Measurements from ENCODE around the gene SCN8A.

The SCN8A gene

DNA sequence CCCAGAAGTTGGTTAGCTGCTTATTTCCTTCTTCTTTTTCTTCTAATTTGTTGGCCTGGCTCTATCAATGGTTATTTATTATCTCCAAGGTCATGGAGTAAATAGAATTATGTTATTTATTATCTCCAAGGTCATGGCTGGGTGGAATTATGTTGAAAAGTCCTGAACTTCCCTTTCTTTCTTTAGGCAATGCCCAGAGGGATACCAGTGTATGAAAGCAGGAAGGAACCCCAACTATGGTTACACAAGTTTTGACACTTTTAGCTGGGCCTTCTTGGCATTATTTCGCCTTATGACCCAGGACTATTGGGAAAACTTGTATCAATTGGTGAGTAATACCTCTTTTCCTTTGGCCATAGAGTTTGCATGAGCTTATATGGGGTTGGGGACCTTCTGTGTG, 111.6 kb downstream of the SCN8A start:
- DNase-seq (ENCODE audit: extremely low read depth in 1 of 2, low read depth in 1 of 2) = no peak

DNA sequence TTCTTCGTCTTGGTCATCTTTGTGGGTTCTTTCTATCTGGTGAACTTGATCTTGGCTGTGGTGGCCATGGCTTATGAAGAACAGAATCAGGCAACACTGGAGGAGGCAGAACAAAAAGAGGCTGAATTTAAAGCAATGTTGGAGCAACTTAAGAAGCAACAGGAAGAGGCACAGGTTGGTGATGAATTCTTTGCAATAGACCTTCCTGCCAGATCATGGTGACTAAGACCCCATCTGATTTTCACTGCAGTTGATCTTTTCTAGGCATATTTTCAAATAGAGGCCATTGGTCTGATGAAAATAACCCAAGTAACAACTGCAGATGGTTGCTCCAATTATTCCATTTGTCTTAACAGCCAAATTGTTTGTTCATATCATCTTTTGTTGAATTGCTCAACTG, 114.4 kb downstream of the SCN8A start:
- no peak for DNase-seq (ENCODE audit: extremely low read depth in 1 of 2, low read depth in 1 of 2)

DNA sequence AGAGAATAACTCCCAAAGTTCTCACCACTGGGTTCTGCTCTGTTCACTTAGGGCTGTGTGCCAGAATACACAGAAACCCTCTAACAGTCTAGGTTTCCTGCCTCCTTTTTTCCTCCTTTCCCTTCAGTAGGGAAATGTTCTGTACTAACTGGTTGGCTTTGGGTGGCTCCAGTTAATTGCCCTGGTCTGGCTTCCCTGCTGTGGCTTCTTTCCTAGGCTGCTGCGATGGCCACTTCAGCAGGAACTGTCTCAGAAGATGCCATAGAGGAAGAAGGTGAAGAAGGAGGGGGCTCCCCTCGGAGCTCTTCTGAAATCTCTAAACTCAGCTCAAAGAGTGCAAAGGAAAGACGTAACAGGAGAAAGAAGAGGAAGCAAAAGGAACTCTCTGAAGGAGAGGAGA, 115.2 kb downstream of the SCN8A start:
- no peak for DNase-seq (ENCODE audit: extremely low read depth in 1 of 2, low read depth in 1 of 2)

DNA sequence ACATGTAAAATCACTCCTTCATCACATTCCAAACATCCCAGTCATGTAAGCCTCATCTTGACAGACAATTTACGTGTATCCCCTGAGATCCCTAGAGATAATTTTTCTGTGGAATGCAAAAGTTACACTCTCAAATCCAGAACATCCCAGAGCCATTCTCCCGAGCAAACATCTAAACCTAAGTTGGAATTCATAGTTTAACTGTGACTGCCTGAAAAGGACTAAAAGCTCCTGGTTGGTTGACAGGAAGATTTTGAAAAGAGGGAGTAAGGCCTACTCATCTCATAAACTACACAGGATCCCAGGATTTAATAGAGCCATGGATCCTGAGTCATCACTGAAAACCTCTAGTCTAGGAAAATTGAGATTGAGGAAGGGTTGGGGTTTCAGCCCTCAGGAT, 123.6 kb downstream of the SCN8A start:
- DNase-seq (ENCODE audit: extremely low read depth in 1 of 2, low read depth in 1 of 2) = no peak

DNA sequence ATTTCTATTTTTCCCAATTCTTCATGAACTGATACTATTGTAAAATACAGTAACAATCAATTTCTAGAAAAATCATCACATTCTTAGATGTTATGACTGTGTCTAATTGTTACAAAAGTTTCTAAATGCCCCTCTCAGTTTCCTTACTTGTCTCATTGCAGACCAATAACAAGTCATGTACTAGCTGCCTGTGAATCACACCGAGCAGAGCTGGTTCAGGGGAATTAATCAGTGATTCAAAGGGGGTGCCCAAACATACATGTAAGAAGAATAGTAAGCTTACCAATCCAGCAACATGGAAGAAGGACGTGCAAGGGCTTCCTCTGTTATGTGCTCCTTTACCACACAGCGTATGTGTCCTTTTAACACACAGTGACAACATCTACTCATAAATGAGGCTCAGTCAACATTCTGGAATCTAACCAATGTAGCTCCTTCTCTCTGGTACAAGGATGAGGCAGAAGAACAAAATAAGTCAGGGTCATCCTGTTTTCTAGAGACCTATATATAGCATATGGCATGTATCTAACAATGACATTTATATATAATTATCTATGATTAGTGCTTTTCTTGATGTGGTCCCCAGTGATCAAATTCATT, 126.4 kb downstream of the SCN8A start:
- no peak for DNase-seq (ENCODE audit: extremely low read depth in 1 of 2, low read depth in 1 of 2)

DNA sequence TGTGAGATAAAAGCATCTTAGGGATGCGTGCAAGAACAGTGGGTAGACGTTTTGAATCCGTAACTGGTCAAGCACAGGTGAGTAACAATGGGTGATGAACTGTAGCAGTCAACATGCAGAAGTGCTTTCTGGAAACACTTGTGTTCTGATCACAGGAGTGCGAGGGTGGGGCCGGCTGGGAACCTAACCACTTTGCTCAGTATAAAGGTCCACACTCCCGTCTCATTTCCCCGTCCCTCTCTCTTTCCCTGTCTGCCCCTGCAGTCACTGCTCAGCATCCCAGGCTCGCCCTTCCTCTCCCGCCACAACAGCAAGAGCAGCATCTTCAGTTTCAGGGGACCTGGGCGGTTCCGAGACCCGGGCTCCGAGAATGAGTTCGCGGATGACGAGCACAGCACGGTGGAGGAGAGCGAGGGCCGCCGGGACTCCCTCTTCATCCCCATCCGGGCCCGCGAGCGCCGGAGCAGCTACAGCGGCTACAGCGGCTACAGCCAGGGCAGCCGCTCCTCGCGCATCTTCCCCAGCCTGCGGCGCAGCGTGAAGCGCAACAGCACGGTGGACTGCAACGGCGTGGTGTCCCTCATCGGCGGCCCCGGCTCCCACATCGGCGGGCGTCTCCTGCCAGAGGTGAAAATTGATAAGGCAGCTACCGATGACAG, 130.4 kb downstream of the SCN8A start:
- DNase-seq (ENCODE audit: extremely low read depth in 1 of 2, low read depth in 1 of 2) = peak; percentile 14 to 26

DNA sequence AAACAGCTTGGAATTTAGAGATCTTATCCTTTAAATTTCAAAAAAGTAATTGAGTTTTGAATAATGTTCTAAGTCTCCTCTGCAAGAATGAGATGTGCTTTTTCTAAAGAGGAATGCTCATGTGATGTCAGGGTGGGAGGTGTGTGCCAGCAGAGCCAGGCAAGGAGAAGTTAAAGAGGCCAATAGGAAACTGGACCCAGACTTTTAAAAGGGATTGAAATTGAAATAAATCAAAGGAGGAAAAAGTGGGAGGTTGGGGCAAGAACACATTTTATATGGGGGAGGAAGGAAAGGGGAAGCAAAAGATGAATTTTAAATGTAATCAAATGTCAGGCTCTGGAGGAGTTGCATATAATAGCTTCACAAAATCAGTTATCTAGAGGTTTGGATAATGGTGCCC, 131.4 kb downstream of the SCN8A start:
- no peak for DNase-seq (ENCODE audit: extremely low read depth in 1 of 2, low read depth in 1 of 2)

DNA sequence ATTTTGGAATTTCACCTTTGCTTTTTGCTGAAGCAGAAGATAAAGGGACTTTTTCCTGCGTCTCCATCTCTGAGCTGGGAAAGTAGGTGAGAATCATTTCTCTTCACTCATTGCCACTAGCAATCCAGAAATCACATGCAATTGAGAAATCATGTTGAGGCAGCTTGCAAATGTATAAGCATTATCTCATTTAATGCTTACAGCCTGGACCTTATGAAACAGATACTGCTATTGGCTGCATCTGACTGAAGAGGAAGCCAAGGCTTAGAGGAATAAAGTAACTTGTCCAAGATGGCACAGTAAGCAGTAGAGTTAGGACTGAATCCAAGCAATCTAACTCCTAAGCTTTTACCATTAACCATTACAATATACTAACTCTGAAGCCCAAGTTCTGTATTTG, 135.1 kb downstream of the SCN8A start:
- no peak for DNase-seq (ENCODE audit: extremely low read depth in 1 of 2, low read depth in 1 of 2)

DNA sequence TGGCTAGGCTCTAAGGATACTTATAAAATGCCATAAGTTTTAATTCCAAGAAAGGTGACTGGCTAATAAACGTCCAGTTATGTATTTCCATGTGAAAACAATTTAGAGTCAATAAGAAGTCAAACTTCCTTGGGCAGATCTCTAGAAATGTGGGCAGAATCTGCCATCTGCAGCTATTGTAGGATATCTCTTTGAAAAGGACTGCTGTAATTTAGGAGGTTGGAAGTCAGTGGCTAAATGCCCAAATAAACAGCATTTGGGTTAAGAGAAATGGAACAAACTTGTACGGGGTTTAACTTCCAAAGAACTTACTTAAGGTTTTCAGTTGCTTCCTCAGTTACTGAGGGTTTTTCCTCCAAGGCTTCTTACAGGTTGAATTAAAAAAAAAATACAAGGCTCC, 135.9 kb downstream of the SCN8A start:
- DNase-seq (ENCODE audit: extremely low read depth in 1 of 2, low read depth in 1 of 2) = no peak

DNA sequence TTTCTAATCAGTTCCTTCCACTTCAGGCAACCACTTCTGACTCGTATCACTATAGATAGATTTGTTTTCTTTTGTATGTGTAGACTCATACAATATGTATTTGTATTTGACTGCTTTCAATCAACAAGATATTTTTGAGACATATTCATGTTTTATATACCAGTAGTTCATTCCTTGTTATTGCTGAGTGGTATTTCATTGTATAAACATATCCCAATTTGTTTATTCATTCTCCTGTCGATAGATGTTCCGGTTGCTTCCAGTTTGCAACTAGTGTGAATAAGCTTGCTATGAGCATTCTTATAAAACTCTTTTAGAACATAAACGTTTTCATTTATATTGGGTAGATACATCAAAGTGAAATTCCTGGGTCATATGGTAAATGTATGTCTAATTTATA, 138.3 kb downstream of the SCN8A start:
- no peak for DNase-seq (ENCODE audit: extremely low read depth in 1 of 2, low read depth in 1 of 2)

DNA sequence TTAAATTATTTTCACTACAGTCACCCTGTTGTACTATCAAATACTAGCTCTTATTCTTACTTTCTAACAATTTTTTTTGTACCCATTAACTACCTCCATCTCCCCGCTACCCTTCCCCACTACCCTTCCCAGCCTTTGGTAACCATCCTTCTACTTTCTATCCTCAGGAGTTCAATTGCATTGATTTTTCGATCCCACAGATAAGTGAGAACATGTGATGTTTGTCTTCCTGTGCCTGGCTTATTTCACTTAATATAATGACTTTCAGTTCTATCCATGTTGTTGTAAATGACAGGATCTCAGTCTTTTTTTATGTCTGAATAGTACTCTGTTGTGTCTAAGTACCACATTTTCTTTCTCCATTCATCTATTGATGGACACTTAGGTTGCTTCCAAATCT, 139.7 kb downstream of the SCN8A start:
- no peak for DNase-seq (ENCODE audit: extremely low read depth in 1 of 2, low read depth in 1 of 2)

DNA sequence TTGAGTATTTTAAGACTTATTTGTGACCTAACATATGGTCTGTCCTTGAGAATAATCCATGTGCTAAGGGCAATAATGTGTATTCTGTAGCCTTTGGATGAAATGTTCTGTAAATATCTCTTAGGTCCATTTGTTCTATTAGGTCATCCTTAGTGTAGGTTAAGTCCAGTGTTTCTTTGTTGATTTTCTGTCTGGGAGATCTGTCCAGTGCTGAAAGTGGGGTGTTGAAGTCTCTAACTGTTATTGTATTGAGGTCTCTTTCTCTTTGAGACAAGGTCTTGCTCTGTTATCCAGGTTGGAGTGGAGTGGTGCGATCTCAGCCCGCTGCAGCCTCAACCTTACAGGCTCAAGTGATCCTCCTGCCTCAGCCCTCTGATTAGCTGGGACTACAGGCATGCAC, 149.5 kb downstream of the SCN8A start:
- DNase-seq (ENCODE audit: extremely low read depth in 1 of 2, low read depth in 1 of 2) = no peak

DNA sequence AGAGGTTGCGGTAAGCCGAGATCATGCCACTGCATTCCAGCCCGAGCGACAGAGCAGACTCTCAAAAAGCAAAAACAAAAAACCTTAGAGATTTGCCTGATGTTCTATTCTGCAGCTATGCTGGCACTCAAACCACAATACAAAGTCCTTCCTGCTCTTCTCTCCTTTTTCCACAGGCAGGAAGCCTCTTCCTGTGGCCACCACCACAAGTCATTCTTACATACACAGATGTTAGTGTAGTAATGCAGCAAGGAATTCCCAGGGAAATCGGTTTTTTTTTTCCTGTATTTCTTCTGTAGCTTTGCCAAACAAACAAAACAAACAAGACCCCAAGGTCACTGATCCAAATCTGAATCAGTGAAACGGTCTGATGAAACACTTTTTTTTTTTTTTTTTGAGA, 153.2 kb downstream of the SCN8A start:
- DNase-seq (ENCODE audit: extremely low read depth in 1 of 2, low read depth in 1 of 2) = no peak

DNA sequence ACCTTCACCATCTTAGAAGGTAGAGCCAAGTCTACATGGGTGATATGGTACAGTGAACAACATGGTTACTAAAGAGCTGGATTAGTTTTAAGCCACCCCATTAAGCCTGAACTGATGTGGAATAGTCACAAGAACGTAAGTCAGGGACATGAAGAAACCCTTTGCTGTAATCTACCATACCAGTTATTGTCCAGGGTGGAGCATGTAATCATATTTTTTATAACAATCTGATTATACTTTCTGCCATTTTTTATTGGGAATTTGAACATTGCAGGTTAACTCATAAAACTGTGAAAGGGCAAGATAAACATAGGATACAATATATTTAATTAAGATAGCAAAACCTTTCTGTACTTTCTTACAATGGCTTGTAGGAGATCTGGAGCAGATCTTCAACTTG, 153.9 kb downstream of the SCN8A start:
- no peak for DNase-seq (ENCODE audit: extremely low read depth in 1 of 2, low read depth in 1 of 2)

DNA sequence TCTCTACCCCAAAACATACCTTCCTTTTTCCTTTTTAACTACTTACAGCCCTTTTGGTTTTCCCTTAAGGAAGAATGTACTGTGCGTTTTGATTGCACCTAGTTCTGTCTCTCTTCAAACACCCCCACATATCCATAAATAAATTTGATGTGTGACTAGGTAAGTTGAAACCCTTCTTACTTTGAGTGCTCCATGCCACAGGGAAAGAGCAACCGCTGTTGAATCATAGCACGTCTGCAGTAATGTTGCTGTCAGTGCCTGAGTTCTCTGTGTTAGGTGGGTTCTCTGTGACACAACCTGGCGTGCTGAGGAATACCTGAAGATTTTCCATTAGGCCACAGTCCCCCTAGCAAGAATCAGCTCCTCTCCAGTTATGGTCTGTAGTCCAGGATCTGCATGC, 155.4 kb downstream of the SCN8A start:
- no peak for DNase-seq (ENCODE audit: extremely low read depth in 1 of 2, low read depth in 1 of 2)

DNA sequence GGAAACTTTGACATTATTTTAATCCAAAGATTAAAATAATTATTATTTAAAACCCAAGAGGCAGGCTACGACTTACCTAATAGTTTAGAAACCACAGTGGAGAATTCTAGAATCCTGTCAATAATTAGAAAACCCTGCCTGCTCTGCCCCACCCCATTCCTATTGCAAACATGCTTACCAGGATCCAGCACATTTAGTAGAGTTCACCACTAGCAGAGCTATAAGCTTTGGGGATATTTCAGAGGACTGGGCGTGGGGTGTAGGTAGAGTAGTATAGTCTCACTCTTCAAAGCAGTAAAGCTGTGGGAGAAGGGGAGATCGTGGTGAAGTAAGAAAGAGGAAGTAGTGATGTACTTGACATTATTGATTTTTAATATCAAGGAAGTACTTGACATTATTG, 157.2 kb downstream of the SCN8A start:
- DNase-seq (ENCODE audit: extremely low read depth in 1 of 2, low read depth in 1 of 2) = no peak

DNA sequence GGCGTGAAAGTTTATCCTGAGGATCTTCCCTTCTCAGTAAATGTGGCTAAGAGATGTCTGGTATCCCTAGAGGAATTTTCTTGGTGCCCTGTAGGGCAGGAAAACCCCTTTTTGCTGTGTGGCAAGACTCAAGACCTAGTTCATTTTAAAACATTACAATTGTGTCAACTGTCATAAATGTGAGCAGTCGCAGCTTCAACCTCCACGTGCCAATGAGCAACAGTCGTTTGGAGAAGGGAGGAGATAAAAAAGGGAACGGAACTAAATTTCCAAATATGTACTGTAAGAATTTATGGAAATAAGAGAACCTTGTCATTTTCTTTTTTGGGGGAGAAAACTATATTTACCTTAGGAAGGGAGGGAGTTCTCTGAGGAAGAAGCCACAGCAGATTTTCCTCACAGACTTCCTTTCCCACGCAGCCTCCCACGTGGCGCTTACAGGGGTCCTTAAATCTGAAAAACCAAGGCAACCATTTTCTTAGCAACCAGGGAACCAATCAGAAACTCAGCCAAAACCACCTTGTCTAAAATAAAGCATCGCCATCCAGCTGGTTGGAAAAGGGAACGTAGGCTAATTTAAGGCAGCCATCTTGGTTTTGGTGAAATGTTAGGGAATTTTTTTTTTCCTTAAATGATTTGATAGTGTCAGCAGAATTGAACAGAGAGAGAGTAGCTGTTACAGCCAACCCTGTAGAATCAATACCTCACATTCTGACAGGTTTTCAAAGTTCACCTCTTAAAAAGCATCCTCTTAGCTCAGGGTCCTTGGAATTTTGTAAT, 158.4 kb downstream of the SCN8A start:
- no peak for DNase-seq (ENCODE audit: extremely low read depth in 1 of 2, low read depth in 1 of 2)

DNA sequence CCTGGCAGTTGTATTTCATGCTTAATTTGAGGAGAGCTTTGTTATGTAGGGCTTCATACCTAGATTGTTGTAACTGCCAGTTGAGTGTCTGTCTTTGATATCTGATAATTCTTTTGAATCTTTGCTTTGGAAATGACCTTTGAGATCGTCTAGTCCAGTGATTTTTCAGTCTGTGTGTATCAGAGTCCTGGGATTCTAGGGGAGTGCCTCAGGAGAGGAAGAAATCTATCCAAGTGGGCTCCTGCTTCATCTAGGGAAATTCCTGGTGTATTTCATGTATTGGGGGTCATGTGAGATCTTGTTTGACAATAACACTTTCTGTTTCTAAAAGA, 158.9 kb downstream of the SCN8A start:
- DNase-seq (ENCODE audit: extremely low read depth in 1 of 2, low read depth in 1 of 2) = no peak

DNA sequence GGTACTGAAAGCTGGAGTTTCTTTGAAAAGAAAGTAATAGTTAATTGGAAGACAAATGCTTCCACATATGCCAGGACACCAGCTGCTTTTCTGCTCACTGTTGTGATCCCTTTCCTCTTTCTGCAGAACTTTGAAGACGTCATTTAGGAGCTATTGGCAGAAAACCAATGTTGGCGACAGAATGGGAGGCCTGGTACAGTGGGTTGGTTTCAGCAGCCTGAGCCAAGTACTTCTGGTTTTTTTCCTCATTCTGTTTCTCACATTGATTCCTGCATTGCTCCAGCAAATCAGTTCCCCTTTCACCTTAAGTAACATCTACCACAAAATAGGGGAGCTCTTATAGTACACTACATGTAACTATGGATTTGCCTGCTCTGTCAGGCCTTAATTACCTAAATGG, 160.6 kb downstream of the SCN8A start:
- no peak for DNase-seq (ENCODE audit: extremely low read depth in 1 of 2, low read depth in 1 of 2)

DNA sequence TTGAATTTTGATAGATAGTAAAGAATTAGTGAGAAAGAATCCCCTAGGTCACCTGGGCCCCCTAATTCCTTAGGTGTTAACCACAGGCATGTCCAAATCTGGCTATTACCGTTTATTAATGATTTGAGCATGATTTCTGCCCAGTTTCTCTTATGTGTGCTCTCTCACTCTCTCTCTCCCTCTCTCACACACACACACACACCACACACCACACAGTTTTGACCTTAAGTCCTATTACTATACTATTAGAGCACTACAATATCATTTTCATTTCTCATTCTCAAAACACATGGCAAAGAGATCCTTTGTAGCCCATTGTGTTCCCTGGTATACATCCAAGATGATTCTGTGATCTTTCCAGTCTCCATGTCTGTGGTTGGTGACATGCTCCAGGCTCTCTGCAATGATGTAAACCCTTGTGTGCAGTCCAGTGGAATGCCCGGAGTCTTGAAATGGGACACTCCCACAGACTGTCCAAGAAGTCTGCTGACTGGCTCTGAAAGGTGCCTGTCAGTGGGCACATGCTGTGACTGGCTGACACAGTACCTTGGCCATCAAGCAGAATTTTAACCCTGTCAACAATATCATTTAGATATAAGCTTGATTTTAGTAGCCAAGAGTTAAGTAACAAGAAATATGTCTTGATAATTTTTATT, 161.3 kb downstream of the SCN8A start:
- DNase-seq (ENCODE audit: extremely low read depth in 1 of 2, low read depth in 1 of 2) = no peak

DNA sequence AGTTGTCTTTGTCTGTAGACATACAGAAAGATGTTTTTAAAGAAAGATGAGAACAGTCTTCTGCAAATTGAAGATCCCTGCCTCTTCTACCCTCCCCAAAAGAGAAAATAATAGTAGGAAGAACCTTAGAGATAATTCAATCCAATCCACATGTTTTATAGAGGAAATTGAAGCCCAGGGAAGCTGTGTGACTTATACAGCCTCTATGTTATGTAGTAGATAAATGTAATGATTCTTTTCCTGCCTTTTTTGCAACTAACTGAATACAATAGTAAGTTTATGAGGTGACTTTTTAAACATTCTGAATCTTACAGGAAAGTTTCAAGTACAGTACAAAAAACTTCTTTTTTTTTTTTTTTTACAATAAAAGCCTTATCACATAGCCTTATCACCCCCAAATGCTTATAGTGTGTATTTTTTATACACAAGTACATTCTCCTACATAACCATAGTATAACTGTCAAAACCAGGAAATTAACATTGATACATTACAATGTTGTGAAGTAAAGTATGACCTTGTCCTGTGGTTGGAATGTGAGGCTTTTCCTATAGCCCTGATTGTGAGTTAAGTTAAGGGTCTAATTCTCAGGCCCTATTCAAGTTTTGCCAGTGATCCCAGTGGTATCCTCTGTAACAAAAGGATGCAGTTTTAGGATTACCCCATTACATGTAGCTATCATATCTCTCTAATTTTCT, 163.1 kb downstream of the SCN8A start:
- no peak for DNase-seq (ENCODE audit: extremely low read depth in 1 of 2, low read depth in 1 of 2)
